Right lung (tissue), 5 donors: ENCODE results near the gene SLC24A3. TPM values are rescaled to one million over a fixed set of nuclear protein-coding genes. Genes with fewer than 3 reads are reported as not detected.
"Not testable (repeated sequence)": the region's sequence is repeated elsewhere in the genome, so short reads cannot be mapped to it uniquely, and the experiment has no call there.

ENCODE experiments used
- DNase-seq, 2 donors: peaks; one replicate each; pipeline ENCODE4 v3.0.0-alpha.2; 2013
- polyA plus RNA-seq, 5 donors: library from polyadenylated mRNA; unstranded; fragments of 120-200 nt; gene quantifications; one replicate each; pipeline versions ENCODE4 v1.2.1 to v1.2.3, GENCODE V29; 2013; ENCODE audit warnings: inconsistent platforms in 1 of 5, low replicate concordance in 1 of 5; ENCODE audit not compliant: insufficient read length in 5 of 5, insufficient read depth in 1 of 5

The SLC24A3 gene
- polyA plus RNA-seq, 5 donors = 5.9 to 8.1 (median 6.8) TPM

GRCh38 chr20:19673575-19673974 lies 461.1 kb downstream of the SLC24A3 start:
- no peak for DNase-seq

DNA sequence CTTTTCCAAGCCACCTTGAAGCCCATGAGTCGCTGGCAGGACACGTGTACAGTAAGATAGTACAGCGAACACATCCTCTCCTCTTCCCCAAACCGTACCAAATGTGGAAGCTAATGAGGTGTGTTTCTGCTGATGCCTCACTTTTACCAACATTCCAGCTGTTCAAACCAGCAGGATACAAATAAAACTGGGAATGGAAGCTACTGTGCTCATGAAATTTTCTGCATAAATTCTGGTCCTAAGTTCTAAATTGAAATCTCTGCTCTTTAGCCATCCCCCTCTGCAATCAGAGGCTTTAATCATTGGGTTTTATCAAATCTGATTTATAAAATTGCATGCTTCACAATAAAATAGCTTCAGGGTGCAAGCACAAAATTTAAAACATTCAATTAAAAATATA lies 463.8 kb downstream of the SLC24A3 start:
- no peak for DNase-seq

DNA sequence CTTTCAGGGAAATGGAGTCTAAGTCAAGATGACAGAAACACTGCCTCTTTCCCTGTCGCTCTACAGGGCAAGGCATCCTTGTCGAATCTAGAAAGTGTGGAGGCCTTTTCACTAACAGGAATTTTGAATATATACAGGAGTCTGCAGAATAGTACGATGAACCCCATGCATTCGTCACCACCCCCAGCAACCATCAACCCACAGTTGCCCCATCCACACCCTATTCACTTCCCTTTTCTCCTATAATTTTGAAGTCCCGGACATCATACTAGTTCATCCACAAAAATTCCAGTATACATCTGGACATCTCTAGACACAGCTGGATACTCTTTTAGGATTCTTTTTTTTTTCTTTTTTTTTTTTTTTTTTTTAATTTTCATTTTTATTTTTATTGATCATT lies 464.9 kb downstream of the SLC24A3 start:
- no peak for DNase-seq

GRCh38 chr20:19678591-19678990 lies 466.1 kb downstream of the SLC24A3 start:
- DNase-seq = not testable (repeated sequence)

DNA sequence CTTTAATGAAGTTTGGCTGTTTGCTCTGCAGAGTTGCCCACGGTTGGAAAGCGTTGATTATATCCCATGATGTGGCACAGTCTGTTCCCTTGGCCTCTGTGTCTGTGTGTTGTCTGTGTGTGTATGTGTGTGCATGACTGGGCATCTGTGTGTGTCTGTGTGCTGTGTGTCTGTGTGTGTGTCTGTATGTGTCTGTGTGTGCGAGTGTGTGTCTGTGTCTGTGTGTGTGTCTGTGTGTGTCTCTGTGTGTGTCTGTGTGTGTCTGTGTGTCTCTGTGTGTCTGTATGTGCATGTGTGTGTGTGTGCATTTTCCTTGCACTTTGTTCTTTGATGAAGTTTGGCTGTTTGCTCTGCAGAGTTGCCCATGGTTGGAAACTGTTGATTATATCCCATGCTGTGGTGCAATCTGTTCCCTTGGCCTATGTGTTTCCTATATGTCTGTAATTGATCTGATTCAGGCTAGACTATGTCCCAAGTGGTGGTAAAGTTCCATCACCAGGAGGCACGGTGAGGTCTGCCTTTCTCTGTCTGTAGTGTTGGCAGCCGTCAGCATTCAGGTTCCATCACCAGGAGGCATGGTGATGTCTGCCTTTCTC lies 467.6 kb downstream of the SLC24A3 start:
- DNase-seq = no peak

- no peak for DNase-seq
Observed at GRCh38 chr20:19682249-19682648, 469.8 kb downstream of the SLC24A3 start.

DNA sequence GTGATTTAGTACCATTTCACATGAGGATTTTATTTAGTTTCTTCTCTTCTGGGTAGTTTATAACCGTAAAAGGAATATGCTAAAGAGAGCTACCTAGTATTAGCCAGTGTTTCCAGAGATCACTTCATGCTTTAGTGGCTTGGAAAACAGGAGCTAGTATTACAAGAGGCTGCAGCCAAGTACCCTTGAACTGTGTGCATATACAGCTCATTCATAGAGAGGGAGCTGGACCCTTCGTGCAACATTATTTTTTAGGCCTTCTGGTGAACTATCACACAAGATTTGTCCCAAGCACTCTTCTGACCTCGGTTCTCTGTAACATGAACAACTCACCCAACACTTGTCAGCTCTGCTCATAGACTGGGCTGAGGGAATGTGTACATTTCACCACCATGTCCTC lies 470.7 kb downstream of the SLC24A3 start:
- peak in 1 of 2 donors; percentile 32 for DNase-seq

- DNase-seq = no peak
Observed at GRCh38 chr20:19683822-19684221, 471.4 kb downstream of the SLC24A3 start.

- DNase-seq = no peak
Observed at GRCh38 chr20:19688031-19688806, 475.8 kb downstream of the SLC24A3 start.

GRCh38 chr20:19690462-19690861 lies 478.0 kb downstream of the SLC24A3 start:
- no peak for DNase-seq

DNA sequence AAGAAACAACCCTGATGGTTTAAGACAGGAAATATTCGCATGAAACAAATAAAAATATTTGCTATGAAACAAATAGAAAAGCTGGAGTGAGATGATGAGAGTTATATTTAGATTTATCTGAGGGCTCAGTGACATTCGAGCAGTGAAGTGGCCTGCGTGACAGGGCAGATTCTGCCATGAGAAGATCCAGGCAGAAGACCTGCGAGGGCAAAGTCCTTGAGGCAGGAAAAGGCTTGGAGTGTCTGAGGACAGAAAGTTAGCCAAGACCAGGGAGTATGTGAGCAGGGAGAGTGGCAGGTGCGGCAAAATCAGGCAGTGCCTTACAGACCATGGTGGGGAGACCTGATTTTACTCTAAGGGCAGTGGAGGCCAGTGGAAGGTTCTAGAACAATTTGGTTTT lies 478.7 kb downstream of the SLC24A3 start:
- no peak for DNase-seq

GRCh38 chr20:19692100-19692499 lies 479.7 kb downstream of the SLC24A3 start:
- no peak for DNase-seq

DNA sequence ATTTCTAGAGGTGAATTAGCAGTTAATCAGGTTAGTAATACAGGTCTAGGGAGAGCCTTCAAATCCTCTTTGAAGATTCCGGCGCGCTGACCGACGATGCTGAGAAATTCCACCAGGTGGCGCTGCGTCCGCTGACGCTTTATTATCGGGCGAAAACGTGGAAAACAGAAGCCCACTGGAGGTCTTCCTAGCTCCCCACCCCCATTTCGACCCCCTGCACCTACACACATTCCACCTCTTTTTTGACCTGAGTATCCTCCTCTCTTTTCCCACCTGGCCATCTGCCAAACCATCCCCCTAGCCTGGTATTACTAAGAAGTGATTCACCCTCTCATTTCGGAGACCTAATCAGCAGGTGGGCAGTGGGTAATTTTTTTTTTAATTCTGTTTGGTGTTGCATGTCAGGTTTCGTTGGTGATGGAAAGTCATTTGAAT lies 480.3 kb downstream of the SLC24A3 start:
- DNase-seq = peak in 1 of 2 donors; percentile 45

- DNase-seq = no peak
Observed at GRCh38 chr20:19693508-19693907, 481.1 kb downstream of the SLC24A3 start.

GRCh38 chr20:19695081-19695480 lies 482.6 kb downstream of the SLC24A3 start:
- DNase-seq = no peak

DNA sequence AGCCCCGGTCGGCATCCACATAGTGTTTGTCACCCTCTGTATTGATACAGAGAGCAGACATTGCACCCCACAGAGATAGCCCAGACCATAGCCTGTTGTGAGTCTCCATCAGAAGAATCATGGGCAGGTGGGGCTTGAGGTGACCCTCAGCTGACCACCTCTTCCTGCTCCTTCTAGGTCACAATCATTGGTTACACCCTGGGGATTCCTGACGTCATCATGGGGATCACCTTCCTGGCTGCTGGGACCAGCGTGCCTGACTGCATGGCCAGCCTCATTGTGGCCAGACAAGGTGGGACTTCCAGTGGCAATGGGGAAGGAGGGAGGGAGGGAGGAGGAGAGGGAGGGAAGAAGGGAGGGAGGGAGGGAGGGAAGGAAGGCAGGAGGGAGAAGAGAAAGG lies 484.2 kb downstream of the SLC24A3 start:
- DNase-seq = no peak

DNA sequence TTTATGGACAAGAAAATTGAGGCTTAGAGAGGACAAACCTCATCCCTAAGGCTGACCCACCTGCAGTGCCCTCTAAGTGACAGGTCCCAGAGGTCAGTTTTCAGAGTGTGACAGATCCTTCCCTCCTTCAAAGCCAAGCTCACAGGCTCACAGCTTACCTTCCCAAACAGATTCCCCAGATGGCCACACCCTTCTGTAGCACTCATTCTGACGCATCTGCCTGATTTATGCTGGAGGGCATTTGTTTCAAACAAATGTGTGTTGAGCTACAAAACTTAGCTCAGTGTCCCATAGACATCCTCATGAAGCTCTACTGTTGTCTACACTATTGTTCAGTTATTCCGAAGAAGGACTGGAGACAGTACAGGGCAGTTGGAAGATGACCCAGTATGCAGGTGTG lies 485.0 kb downstream of the SLC24A3 start:
- no peak for DNase-seq

DNA sequence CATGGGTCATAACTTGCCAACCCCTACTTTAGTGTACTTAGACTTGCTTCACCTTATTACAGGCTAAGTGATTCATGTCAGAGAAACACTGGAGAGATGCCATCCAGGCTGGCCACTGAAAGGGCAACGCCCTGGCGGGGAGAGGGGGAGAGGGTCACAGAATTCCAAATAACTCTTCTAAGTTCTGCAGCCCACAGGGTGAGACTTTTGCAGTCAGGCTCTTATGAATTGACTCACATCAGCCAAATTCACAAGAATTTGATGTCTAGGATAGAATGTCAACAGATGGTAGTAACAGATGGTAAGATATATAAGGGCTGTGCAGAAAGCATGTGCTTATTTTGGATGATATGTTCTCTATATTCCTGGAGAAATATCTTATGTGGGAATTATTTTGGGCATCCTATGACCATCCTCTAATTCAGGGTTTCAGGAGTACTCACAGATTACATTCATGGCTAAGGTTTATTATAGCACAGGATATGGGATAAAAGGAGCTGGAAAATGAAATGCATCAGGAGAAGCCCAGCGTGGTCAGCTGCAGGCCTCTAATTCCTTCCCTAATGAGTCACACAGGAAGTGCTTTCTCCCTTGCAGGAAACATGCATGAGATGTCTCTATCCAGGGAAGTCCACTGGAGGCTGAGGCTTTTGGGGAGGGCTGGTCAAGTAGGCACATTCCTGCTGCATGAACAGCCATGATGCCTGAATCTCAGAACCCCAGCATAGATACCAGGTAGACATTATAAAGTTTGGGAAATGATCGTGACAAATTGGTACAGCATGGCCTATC lies 486.9 kb downstream of the SLC24A3 start:
- no peak for DNase-seq

GRCh38 chr20:19701429-19701828 lies 489.0 kb downstream of the SLC24A3 start:
- DNase-seq = no peak

DNA sequence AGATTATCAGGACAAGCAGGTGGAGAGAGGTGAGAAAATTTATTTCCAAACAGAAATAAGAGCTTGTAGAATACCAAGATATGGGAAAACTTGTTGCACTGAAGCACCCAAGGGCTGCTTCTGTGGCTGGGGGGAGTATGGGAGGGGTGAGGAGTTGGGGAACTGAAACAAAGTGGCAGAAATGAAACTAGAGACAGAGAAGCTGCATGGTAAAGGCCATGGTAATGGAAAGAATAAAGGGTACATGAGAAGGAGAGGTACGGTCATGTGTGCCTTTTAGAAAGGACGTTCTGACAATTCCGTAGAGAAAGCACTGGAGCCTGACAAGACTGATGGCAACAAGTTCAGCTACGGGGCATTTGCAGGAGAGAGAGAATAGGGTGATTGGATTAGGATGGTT lies 494.0 kb downstream of the SLC24A3 start:
- DNase-seq = no peak

DNA sequence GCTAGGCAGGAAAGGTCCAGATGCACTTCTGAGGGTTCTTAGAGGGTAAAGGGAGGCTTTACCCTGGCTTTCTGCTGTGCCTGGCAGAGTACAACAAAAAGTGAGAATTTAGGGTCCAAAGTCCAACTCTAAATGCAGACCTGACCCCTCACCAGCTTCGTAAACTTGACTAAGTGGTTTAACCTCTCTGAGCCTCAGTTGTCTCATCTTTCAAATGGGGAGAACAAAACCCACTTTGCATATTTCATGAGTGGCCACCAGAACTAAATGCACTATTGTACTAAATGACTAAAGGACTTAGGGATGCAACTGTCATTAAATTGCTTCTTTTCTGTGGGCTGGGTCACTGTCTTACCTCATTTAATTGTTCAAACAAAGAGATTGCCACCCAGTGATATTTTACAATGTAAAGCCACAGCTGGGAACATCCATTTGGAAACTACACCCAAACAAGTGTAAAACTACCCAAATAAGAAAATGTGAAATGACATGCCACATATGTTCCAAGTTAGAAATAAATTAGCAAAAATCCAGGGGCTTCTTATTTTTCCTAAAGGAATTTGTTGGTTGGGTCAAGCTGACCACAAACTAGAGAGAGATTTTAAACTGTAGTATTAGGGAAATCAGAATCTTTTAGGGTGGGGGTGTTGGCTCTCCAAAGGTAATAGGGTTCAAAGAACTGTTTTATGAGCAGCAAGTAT lies 497.3 kb downstream of the SLC24A3 start:
- DNase-seq = no peak
